Stimulated activated memory B cell treated with anti-CD40 and anti-IgM and Interleukin-4, amounts not matched to agents 10 μg/mL and 1 μg/mL and 100 μg/mL, for 72 hours (primary cell): ENCODE results near the gene ANGPTL7.

ENCODE experiments used
- ATAC-seq: fragments of 150-1000 bp; cut with Tn5 transposase; 2 replicates; pipeline ENCODE4 v1.10.0; 2021
- H3K27ac Mint-ChIP-seq: one replicate; pipeline ENCODE4 v1.8.0; 2022; ENCODE audit warnings: mild to moderate bottlenecking, mixed read lengths
- H3K27me3 Mint-ChIP-seq: one replicate; pipeline ENCODE4 v1.8.0; 2022; ENCODE audit warnings: mixed read lengths
- H3K36me3 Mint-ChIP-seq: one replicate; pipeline ENCODE4 v1.8.0; 2022; ENCODE audit warnings: mixed read lengths
- H3K4me1 Mint-ChIP-seq: one replicate; pipeline ENCODE4 v1.8.0; 2022; ENCODE audit warnings: mixed read lengths
- H3K4me3 Mint-ChIP-seq: one replicate; pipeline ENCODE4 v1.8.0; 2022; ENCODE audit warnings: mild to moderate bottlenecking, moderate library complexity, mixed read lengths
- H3K9me3 Mint-ChIP-seq: one replicate; pipeline ENCODE4 v1.8.0; 2022; ENCODE audit warnings: mixed read lengths

The ANGPTL7 gene

DNA sequence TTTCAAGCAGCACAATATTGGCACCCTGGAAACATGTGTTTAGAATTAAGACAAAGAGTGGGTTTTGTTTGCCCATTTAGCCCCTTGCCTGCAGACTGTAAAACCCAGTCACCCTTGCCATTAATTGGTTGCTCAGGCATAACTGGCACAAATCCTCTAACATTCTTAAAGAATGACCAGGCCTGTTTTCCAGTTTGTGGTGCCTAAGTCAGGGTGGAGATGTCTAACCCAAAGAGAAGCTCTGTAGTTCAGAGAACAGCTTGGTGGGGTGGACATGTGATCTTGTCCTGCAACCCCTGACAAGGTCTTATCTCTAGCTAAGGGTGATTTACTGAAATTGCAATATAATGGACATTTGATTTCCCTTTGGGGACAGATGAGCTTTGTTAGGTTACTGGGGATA is 8.8 kb upstream of the ANGPTL7 start:
- no peaks in the 10 kb centered on the region for H3K27me3 Mint-ChIP-seq
- H3K4me3 Mint-ChIP-seq = no peak overlapping the region
- no peak overlapping the region for H3K27ac Mint-ChIP-seq
- no peak for ATAC-seq
- H3K4me1 Mint-ChIP-seq = no peaks in the 10 kb centered on the region
- H3K9me3 Mint-ChIP-seq = no peaks in the 10 kb centered on the region
- peaks cover 50% of the 10 kb centered on the region for H3K36me3 Mint-ChIP-seq

DNA sequence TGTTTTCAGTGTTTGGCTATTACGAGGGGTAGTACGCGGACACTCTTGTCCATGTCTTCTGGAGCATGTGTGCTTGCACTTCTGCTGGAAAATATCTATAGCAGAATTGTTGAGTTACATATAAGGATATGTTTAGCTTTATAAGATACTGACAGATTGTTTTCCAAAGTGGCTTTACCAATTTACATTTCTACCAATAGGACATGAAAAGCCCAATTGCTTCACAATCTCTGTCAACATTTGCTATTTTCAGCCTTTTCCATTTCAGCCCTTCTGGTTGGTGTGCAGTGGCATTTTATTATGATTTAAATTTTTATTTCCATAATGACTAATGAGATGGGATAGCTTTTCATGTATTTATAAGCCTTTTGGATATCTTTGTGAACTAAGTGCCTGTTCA is 6.3 kb upstream of the ANGPTL7 start:
- no peak overlapping the region for H3K27ac Mint-ChIP-seq
- no peaks in the 10 kb centered on the region for H3K4me1 Mint-ChIP-seq
- H3K27me3 Mint-ChIP-seq = no peaks in the 10 kb centered on the region
- H3K9me3 Mint-ChIP-seq = no peaks in the 10 kb centered on the region
- peaks cover 34% of the 10 kb centered on the region for H3K36me3 Mint-ChIP-seq
- no peak for ATAC-seq
- H3K4me3 Mint-ChIP-seq = no peak overlapping the region

DNA sequence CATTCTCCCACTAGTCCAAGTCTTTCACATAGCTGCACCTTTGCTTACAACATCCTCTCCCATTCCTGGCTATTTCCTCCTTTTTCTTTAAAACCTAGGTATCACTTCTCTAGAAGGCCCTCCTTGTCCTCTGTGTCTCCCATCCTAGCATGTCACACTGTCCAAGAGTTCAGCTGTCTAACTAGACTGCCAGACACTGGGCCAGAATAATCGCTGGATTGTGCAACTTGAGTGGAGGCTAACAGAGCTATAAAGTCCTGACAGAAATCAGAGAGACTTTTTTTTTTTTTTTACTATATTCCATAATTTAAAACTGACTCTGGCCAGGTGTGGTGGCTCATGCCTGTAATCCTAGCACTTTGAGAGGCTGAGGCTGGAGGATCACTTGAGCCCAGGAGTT is 4.2 kb upstream of the ANGPTL7 start:
- ATAC-seq = no peak
- no peaks in the 10 kb centered on the region for H3K27me3 Mint-ChIP-seq
- no peak overlapping the region for H3K27ac Mint-ChIP-seq
- H3K36me3 Mint-ChIP-seq = peaks cover 21% of the 10 kb centered on the region
- no peaks in the 10 kb centered on the region for H3K4me1 Mint-ChIP-seq
- H3K4me3 Mint-ChIP-seq = no peak overlapping the region
- no peaks in the 10 kb centered on the region for H3K9me3 Mint-ChIP-seq

DNA sequence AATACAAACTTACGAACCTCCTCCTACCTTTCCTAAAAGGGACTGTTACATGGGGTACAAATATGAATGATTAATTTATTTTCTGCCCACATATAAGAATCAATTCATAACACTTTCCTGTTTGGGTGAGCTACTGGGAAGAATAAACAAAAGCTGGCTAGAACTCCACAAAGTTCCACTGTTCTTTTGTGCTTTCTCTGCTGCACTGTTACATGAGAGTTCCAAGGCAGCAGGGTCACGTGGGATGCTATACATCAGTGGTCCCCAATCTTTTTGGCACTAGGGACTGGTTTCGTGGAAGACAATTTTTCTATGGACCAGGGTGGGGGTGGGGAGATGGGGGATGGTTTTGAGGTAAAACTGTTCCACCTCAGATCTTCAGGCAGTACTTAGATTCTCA is 2.2 kb upstream of the ANGPTL7 start:
- Mint-ChIP-seq H3K27ac (no peak overlapping the region), H3K9me3 (no peaks in the 10 kb centered on the region), H3K4me3 (no peak overlapping the region), H3K4me1 (no peaks in the 10 kb centered on the region), H3K36me3 (peaks cover 24% of the 10 kb centered on the region), H3K27me3 (no peaks in the 10 kb centered on the region)
- ATAC-seq = no peak

DNA sequence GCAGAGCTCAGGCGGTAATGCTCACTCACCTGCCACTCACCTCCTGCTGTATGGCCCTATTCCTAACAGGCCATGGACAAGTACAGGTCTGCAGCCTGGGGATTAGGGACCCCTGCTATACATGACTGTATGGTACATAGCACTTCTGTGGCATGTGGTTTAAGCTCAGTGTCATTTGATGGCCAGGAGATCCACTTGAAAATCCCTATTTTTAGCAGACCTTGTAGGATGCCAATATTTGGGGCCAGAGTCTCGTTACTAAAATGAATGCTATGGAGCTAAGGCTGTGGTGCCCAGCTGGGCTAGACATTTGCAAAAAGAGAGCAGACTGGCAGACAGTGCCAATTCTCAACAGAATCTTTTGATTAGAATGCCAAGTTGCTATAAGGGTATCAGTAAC is 1.7 kb upstream of the ANGPTL7 start:
- H3K27me3 Mint-ChIP-seq = no peaks in the 10 kb centered on the region
- no peak overlapping the region for H3K4me3 Mint-ChIP-seq
- no peaks in the 10 kb centered on the region for H3K4me1 Mint-ChIP-seq
- H3K36me3 Mint-ChIP-seq = peaks cover 29% of the 10 kb centered on the region
- no peak for ATAC-seq
- H3K9me3 Mint-ChIP-seq = no peaks in the 10 kb centered on the region
- no peak overlapping the region for H3K27ac Mint-ChIP-seq

DNA sequence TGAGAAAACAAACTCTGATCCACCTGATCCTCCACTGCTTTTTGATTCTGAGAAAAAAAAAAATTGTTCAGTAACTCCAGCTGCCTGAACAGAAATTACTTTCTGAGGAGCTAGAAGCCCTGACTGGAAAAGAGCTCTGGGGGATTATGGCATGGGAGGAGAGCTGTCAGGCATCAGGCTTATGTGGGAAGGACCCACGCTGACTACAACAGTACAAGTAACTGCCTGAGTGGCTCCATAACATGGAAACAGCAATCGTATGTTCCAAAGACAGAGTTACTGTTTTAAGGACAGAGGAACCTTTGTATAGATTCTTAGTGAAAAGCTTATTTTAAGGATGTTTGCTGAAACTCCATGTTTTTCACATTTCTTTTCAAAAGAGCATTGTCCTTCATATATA is 1.2 kb upstream of the ANGPTL7 start:
- H3K27me3 Mint-ChIP-seq = no peaks in the 10 kb centered on the region
- no peak overlapping the region for H3K27ac Mint-ChIP-seq
- H3K9me3 Mint-ChIP-seq = no peaks in the 10 kb centered on the region

DNA sequence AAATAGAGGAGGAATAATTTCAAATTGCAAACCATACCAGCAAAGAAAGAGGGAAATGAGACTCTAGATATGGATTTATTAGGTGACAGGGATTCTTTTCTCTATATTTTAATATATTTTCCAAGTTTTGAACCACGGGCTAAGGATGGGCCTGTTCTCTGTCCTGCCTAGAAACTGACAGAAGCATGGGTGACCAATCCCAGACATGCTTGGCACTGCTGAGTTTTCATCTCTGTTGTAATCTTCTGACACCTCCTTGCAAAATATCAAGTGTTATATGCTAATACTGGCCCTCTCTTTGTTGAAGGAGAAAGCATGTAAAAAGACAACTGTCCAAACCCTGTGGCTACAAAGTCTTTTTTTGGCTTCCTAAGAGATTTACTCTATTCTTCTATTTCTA is 774 bp upstream of the ANGPTL7 start:
- no peak for ATAC-seq
- Mint-ChIP-seq H3K27me3 (no peaks in the 10 kb centered on the region), H3K9me3 (no peaks in the 10 kb centered on the region), H3K27ac (no peak overlapping the region), H3K36me3 (peaks cover 35% of the 10 kb centered on the region), H3K4me1 (no peaks in the 10 kb centered on the region), H3K4me3 (no peak overlapping the region)

More for the DNA sequence above, 1.2 kb upstream of the ANGPTL7 start:
- no peak for ATAC-seq
- peaks cover 34% of the 10 kb centered on the region for H3K36me3 Mint-ChIP-seq
- no peaks in the 10 kb centered on the region for H3K4me1 Mint-ChIP-seq
- H3K4me3 Mint-ChIP-seq = no peak overlapping the region

DNA sequence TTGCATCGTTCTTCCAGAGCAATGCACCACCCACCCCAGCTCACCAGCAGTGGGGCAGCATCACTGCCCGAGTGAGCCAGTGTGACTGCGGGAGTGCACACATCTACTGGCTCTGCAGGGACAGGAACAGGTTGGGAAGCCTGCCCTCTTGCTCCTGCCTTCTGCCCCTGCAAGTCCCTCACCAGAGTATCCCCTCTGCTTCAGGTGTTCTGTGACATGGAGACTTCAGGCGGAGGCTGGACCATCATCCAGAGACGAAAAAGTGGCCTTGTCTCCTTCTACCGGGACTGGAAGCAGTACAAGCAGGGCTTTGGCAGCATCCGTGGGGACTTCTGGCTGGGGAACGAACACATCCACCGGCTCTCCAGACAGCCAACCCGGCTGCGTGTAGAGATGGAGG is 4.2 kb downstream of the ANGPTL7 start:
- no peak for ATAC-seq
- H3K4me1 Mint-ChIP-seq = no peaks in the 10 kb centered on the region
- no peak overlapping the region for H3K27ac Mint-ChIP-seq
- H3K4me3 Mint-ChIP-seq = no peak overlapping the region
- no peaks in the 10 kb centered on the region for H3K27me3 Mint-ChIP-seq
- H3K9me3 Mint-ChIP-seq = no peaks in the 10 kb centered on the region
- peaks cover 69% of the 10 kb centered on the region for H3K36me3 Mint-ChIP-seq

DNA sequence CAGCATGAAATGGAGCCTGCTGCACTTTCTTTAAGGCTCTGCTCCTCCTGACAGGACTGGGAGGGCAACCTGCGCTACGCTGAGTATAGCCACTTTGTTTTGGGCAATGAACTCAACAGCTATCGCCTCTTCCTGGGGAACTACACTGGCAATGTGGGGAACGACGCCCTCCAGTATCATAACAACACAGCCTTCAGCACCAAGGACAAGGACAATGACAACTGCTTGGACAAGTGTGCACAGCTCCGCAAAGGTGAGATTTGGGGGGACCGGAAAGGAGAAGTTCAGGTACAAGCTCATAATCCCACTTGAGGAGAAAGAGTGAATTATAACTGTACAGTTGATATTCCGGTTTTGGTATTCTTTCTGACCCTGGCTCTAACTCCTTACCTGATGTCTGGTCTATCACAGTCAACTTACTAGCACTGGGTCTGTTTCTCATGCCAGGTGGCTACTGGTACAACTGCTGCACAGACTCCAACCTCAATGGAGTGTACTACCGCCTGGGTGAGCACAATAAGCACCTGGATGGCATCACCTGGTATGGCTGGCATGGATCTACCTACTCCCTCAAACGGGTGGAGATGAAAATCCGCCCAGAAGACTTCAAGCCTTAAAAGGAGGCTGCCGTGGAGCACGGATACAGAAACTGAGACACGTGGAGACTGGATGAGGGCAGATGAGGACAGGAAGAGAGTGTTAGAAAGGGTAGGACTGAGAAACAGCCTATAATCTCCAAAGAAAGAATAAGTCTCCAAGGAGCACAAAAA is 5.4 kb downstream of the ANGPTL7 start:
- H3K27me3 Mint-ChIP-seq = no peaks in the 10 kb centered on the region
- no peak overlapping the region for H3K4me3 Mint-ChIP-seq
- no peak for ATAC-seq
- peaks cover 81% of the 10 kb centered on the region for H3K36me3 Mint-ChIP-seq
- H3K9me3 Mint-ChIP-seq = no peaks in the 10 kb centered on the region
- H3K4me1 Mint-ChIP-seq = no peaks in the 10 kb centered on the region
- no peak overlapping the region for H3K27ac Mint-ChIP-seq

DNA sequence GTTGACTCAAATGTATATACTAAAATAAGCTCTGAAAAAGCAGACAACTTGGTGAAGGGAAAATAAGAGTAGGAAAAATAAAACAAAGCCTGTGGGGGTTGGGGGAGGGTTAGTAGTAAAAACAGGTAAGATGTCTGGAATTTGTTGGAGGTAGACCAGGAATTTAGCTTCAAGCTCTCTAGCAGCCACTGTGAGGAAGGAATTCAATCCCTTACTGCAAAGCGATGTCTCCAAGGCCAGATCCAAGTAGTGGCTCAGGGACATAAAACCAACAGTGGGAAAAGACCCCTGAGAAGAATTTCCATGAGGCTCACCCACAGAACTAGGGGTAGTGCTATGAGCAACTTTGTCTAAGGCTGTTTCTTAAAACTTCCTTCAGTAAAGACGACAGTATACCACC is 7.8 kb downstream of the ANGPTL7 start:
- Mint-ChIP-seq H3K4me3 (no peak overlapping the region), H3K36me3 (peaks cover 79% of the 10 kb centered on the region), H3K27me3 (no peaks in the 10 kb centered on the region), H3K9me3 (no peaks in the 10 kb centered on the region), H3K4me1 (no peaks in the 10 kb centered on the region), H3K27ac (no peak overlapping the region)
- ATAC-seq = no peak

DNA sequence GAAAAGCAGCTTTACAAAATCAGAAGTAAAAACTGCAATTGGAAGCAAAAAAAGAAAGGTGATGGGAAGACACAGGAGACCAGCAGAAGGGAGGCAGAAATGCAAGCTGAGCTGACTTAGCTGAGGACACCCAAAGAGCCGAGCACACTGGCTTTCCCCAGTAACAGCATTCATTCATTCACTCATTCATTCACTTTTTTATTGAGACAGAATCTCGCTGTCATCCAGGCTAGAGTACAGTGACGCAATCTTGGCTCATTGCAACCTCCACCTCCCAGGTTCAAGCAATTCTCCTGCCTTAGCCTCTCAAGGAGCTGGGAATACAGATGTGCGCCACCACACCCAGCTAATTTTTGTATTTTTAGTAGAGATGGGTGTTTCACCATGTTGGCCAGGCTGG is 8.2 kb downstream of the ANGPTL7 start:
- no peak overlapping the region for H3K27ac Mint-ChIP-seq
- no peaks in the 10 kb centered on the region for H3K9me3 Mint-ChIP-seq
- H3K36me3 Mint-ChIP-seq = peaks cover 75% of the 10 kb centered on the region
- no peak for ATAC-seq
- no peak overlapping the region for H3K4me3 Mint-ChIP-seq
- no peaks in the 10 kb centered on the region for H3K4me1 Mint-ChIP-seq
- no peaks in the 10 kb centered on the region for H3K27me3 Mint-ChIP-seq

DNA sequence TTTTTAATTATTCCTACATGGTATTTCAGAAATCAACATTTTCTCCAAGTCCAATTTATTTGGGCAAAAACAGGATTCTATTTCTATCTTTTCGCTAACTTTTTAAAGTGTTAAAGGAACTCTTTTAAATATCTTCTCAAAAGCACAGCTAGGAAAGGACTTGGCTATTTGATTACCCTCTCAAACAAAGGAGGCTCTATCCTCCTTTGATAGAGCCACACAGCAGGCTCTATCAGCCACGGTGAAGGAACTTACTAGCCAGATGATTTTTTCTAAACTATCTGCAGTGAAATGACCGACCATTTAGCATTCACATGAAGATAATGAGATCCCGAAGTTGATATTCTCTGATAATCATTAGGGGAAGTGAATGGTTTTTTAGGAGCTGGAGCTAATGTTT is 9.1 kb downstream of the ANGPTL7 start:
- Mint-ChIP-seq H3K9me3 (no peaks in the 10 kb centered on the region), H3K27me3 (no peaks in the 10 kb centered on the region), H3K27ac (no peak overlapping the region), H3K4me3 (no peak overlapping the region), H3K4me1 (no peaks in the 10 kb centered on the region), H3K36me3 (peaks cover 69% of the 10 kb centered on the region)
- ATAC-seq = no peak

DNA sequence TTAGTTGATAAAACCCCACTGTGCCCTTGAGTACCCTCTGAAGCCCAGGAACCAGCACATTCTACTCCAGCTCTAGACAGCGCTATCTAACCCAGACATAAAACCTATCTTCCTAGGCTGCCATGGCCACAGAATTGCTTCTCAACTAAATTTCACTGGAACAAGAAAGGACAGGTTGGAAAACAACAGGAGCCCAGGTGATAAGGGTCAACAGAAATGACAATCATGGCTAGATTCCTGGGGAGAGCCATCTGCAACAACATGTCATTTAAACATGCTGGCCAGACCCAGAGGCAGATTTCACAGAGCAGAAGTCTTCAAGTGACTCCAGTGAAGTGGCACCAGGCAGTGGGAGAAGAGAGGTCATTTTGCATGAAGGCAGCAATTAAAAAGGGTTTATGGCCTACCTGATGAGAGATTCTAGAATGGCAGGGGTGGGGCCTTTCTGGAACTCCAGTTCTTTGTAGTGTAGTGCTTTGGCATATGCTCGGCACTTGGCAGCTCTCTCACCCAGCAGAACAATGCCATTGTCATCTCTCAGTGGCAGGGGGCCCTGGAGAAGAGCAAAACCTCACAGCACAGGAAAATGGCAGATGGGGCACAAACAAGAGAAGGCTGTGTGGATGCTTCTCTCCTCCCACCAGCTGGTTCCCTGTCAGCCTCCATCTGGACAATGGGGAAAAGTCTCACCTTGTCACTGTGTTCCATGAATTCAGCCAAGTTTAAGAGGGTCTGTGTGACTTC is 9.9 kb downstream of the ANGPTL7 start:
- H3K36me3 Mint-ChIP-seq = peaks cover 70% of the 10 kb centered on the region
- no peak for ATAC-seq
- H3K27me3 Mint-ChIP-seq = no peaks in the 10 kb centered on the region
- peak overlapping the region; percentile 24 for H3K27ac Mint-ChIP-seq
- H3K4me3 Mint-ChIP-seq = no peak overlapping the region
- H3K9me3 Mint-ChIP-seq = no peaks in the 10 kb centered on the region
- H3K4me1 Mint-ChIP-seq = no peaks in the 10 kb centered on the region

DNA sequence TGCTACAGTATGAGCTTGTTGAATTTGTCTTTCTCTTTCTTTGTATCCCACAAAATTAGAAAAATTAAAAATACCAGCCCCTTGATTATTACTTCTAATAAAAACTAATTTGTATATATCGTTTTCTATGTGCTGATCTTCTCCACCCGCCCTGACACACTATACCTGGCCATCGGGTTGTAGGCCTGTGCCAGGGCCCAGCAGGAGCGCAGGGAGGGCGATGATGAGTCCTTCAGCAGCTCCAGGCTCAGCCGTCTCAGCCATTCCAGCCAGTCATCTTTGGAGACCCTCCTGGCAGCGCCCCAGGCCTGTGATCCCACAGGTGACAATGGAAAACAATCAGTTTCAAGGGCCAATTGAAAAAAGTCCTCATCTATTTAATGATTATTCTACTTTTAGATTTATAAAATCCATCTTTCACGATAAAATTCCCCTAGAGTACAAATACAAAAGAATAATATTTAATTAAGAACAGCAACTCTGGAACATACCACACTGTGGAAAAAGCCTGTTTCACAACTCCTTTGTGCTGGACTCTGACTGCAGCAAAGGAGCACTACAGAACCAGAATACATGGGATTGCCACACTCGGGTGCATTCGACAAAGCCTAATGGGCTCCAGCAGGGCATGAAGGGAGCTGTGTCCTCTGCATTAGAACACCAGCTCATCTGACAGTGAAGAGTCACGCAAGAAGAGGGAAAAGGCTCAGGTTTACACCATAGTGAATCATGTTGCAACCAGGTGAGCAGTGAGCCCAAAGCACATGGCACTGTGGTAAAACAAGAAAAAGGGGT is 15.4 kb downstream of the ANGPTL7 start:
- peaks cover 38% of the 10 kb centered on the region for H3K36me3 Mint-ChIP-seq
- no peaks in the 10 kb centered on the region for H3K9me3 Mint-ChIP-seq
- H3K4me3 Mint-ChIP-seq = no peak overlapping the region
- H3K27me3 Mint-ChIP-seq = no peaks in the 10 kb centered on the region
- no peak overlapping the region for H3K27ac Mint-ChIP-seq
- no peaks in the 10 kb centered on the region for H3K4me1 Mint-ChIP-seq
- no peak for ATAC-seq

DNA sequence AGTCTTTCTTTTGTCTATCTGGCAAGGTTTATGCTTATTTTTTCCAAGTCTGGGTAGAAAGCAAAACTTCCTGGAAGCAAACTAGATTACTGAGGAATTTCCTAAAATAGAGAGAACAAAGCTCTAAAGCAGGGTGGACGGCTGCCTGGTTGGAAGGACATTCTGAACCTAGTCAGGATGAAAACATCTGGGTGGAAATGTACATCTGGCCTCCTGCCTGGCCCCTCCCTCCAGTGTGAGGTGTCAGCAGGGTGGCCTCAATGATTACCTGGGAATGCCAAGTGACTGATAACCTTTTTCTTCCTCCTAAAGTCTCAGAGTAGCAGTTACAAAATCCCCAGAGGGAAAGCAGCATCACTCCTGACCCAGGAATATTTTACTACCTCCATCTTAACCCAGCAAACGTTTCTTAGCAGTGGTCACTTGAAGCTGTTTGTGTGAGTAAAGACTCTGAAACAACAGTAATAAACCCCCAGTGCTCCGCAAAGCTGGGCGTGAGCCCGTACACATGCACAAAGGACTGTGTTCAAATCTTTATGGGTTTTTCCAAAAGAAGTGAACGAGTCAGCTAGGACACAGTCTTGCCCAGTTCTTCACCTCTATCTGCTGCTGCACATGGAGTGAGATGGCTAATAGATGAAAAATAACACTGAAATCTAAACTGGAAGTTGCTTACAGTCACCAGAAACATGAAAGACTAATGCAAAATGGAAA is 18.9 kb downstream of the ANGPTL7 start:
- Mint-ChIP-seq H3K4me3 (no peak overlapping the region), H3K9me3 (no peaks in the 10 kb centered on the region), H3K36me3 (peaks cover 61% of the 10 kb centered on the region), H3K27me3 (no peaks in the 10 kb centered on the region), H3K4me1 (no peaks in the 10 kb centered on the region), H3K27ac (no peak overlapping the region)
- ATAC-seq = no peak
